Ovary (tissue), 3 donors: ENCODE measurements around the gene SRGAP3.

ENCODE experiments used
- CTCF ChIP-seq, 3 donors: fragments of 450-650 bp in 2 of 3; fragments of 200-600 bp in 1 of 3; IDR thresholded peaks; one replicate each; pipeline versions ENCODE4 v1.5.1 to v1.8.0; 2016 to 2022; ENCODE audit warnings: antibody characterized with exemption in 3 of 3, mild to moderate bottlenecking in 1 of 3
- EP300 ChIP-seq: sonication (generic); formaldehyde crosslinking; IDR thresholded peaks from one replicate; pipeline ENCODE4 v1.6.1; 2017; ENCODE audit warnings: antibody characterized with exemption
- donor health status: DM: no; HTN: no; CAD: no.

DNA sequence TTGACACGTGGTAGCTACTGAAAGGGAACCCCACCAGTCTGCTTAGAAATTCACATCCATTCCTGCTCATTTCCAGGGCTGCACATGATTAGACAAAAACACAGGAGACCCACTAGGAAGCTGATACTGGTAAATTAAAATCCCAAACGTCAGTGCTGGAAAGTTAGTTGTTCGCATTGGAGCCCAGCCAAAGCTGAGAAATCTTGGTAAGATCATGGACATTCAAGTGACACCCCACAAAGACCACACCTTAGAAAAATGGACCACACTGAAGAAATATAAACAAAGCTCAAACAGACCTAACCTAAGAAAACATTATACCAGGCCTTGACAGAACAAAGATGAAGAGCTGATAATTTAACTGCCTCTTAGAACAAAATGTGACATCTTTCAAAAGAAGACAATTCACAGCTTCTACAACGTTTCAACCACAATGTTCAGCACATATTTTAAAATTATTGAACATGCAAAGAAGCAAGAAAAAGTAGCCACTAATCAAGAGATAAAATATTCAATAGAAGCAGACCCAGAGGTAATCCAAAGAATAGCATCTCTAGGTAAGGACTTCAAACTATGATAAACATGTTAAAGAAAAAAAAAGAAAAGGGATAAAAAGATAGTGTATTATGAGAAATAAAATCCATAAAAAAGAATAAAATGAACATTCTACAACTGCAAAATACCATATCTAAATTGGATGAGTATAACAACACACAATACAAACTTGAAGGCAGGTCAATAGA is 306.5 kb downstream of the SRGAP3 start:
- TF ChIP-seq CTCF (IDR thresholded peaks at IDR 0.05) (no peak), EP300 (no peak)
